H9 (cell line): ENCODE data around the gene C1RL. TPM values are rescaled to one million over a fixed set of nuclear protein-coding genes. Genes with fewer than 3 reads are reported as not detected.

ENCODE experiments used
- DNase-seq: peaks from one replicate; pipeline ENCODE4 v3.0.0-alpha.2; 2017
- H2AFZ ChIP-seq: one replicate; pipeline ENCODE4 v1.6.1; 2013; ENCODE audit warnings: mild to moderate bottlenecking, low read length, control low read depth, moderate library complexity
- H2AK5ac ChIP-seq: 2 replicates; pipeline ENCODE4 v1.6.1; 2013; ENCODE audit warnings: low read length, control low read depth, mixed read lengths; ENCODE audit not compliant: insufficient read length
- H2BK120ac ChIP-seq: one replicate; pipeline ENCODE4 v1.6.1; 2013; ENCODE audit warnings: low read depth, mild to moderate bottlenecking, low read length, control low read depth, inconsistent platforms; ENCODE audit not compliant: poor library complexity, severe bottlenecking
- H2BK12ac ChIP-seq: 2 replicates; pipeline ENCODE4 v1.6.1; 2013; ENCODE audit warnings: low read length, control low read depth, mixed read lengths, low read depth; ENCODE audit not compliant: insufficient read length
- H2BK15ac ChIP-seq: 2 replicates; pipeline ENCODE4 v1.6.1; 2013; ENCODE audit warnings: low read depth, low read length, control low read depth
- H2BK20ac ChIP-seq: one replicate; pipeline ENCODE4 v1.6.1; 2013; ENCODE audit warnings: low read depth, mild to moderate bottlenecking, low read length, control low read depth, inconsistent platforms; ENCODE audit not compliant: poor library complexity, severe bottlenecking
- H2BK5ac ChIP-seq: 2 replicates; pipeline ENCODE4 v1.6.1; 2013; ENCODE audit warnings: low read length, control low read depth, mixed read lengths; ENCODE audit not compliant: insufficient read length
- H3K14ac ChIP-seq: 2 replicates; pipeline ENCODE4 v1.6.1; 2013; ENCODE audit warnings: low read length, control low read depth; ENCODE audit not compliant: insufficient read depth
- H3K18ac ChIP-seq: 2 replicates; pipeline ENCODE4 v1.6.1; 2013; ENCODE audit warnings: low read depth, mild to moderate bottlenecking, mixed read lengths, low read length, control low read depth; ENCODE audit not compliant: insufficient read length
- H3K23ac ChIP-seq: 2 replicates; pipeline ENCODE4 v1.6.1; 2013; ENCODE audit warnings: low read length, control low read depth, mixed read lengths, low read depth; ENCODE audit not compliant: insufficient read length
- H3K23me2 ChIP-seq: 2 replicates; pipeline ENCODE4 v1.6.1; 2013; ENCODE audit warnings: low read depth, mild to moderate bottlenecking, mixed read lengths, low read length, control low read depth; ENCODE audit not compliant: insufficient read length, poor library complexity, severe bottlenecking
- H3K27ac ChIP-seq: 2 replicates; pipeline ENCODE4 v1.5.1; 2013; ENCODE audit warnings: low read length, control low read depth, mixed read lengths, low read depth; ENCODE audit not compliant: insufficient read length
- H3K27me3 ChIP-seq: 2 replicates; pipeline ENCODE4 v1.6.1; 2013; ENCODE audit warnings: low read length, control low read depth, inconsistent platforms; ENCODE audit not compliant: insufficient read depth
- H3K4ac ChIP-seq: 2 replicates; pipeline ENCODE4 v1.6.1; 2013; ENCODE audit warnings: low read depth, mild to moderate bottlenecking, control low read depth, inconsistent platforms, low read length, moderate library complexity
- H3K4me1 ChIP-seq: 2 replicates; pipeline ENCODE4 v1.6.1; 2013; ENCODE audit warnings: low read length, control low read depth, inconsistent platforms; ENCODE audit not compliant: insufficient read depth
- H3K4me2 ChIP-seq: 2 replicates; pipeline ENCODE4 v1.6.1; 2013; ENCODE audit warnings: low read length, control low read depth, mixed read lengths; ENCODE audit not compliant: insufficient read length, insufficient read depth
- H3K56ac ChIP-seq: 2 replicates; pipeline ENCODE4 v1.6.1; 2013; ENCODE audit warnings: low read depth, mild to moderate bottlenecking, mixed read lengths, low read length, control low read depth; ENCODE audit not compliant: insufficient read length
- H3K79me1 ChIP-seq: 2 replicates; pipeline ENCODE4 v1.6.1; 2013; ENCODE audit warnings: low read depth, mild to moderate bottlenecking, moderate library complexity, low read length, control low read depth, inconsistent platforms; ENCODE audit not compliant: insufficient read depth, poor library complexity, severe bottlenecking
- H3K79me2 ChIP-seq: 2 replicates; pipeline ENCODE4 v1.6.1; 2013; ENCODE audit warnings: low read length, control low read depth, inconsistent platforms; ENCODE audit not compliant: insufficient read depth
- H3K9ac ChIP-seq: 2 replicates; pipeline ENCODE4 v1.6.1; 2013; ENCODE audit warnings: low read length, control low read depth, mixed read lengths; ENCODE audit not compliant: insufficient read length; ENCODE audit errors: extremely low read depth
- H3K9me3 ChIP-seq: one replicate; pipeline ENCODE4 v1.6.1; 2013; ENCODE audit warnings: low read depth, low read length, inconsistent platforms; ENCODE audit not compliant: control insufficient read depth
- H3T11ph ChIP-seq: one replicate; pipeline ENCODE4 v1.6.1; 2013; ENCODE audit warnings: mild to moderate bottlenecking, low read length, control low read depth, inconsistent platforms
- H4K20me1 ChIP-seq: one replicate; pipeline ENCODE4 v1.6.1; 2013; ENCODE audit not compliant: control insufficient read depth, insufficient read length, insufficient read depth
- H4K5ac ChIP-seq: 2 replicates; pipeline ENCODE4 v1.6.1; 2013; ENCODE audit warnings: low read depth, mild to moderate bottlenecking, mixed read lengths, low read length, control low read depth; ENCODE audit not compliant: insufficient read length
- H4K8ac ChIP-seq: replicated peaks from 2 replicates; pipeline ENCODE4 v1.6.1; 2013; ENCODE audit warnings: low read length, control low read depth, mixed read lengths, low read depth; ENCODE audit not compliant: insufficient read length
- H4K91ac ChIP-seq: 2 replicates; pipeline ENCODE4 v1.6.1; 2013; ENCODE audit warnings: low read depth, mild to moderate bottlenecking, moderate library complexity, mixed read lengths, low read length, control low read depth; ENCODE audit not compliant: insufficient read length
- H3K27ac Mint-ChIP-seq, 3 experiments: 2 replicates in 2 of 3; 3 replicates in 1 of 3; pipeline ENCODE4 v1.8.0; 2020 to 2021; ENCODE audit warnings: mixed read lengths in 3 of 3, mild to moderate bottlenecking in 1 of 3, moderate library complexity in 1 of 3
- H3K27me3 Mint-ChIP-seq: 2 replicates; pipeline ENCODE4 v1.8.0; 2021; ENCODE audit warnings: low read depth, mild to moderate bottlenecking, moderate library complexity, mixed read lengths
- H3K36me3 Mint-ChIP-seq, 3 experiments: 2 replicates in 2 of 3; 3 replicates in 1 of 3; pipeline ENCODE4 v1.8.0; 2020 to 2021; ENCODE audit warnings: low read depth in 3 of 3, mixed read lengths in 3 of 3; ENCODE audit not compliant: insufficient read depth in 1 of 3
- H3K4me1 Mint-ChIP-seq, 2 experiments: 2 replicates each; pipeline ENCODE4 v1.8.0; 2020; ENCODE audit warnings: mixed read lengths in 2 of 2
- H3K4me3 Mint-ChIP-seq, 2 experiments: 2 replicates in 1 of 2; 3 replicates in 1 of 2; pipeline ENCODE4 v1.8.0; 2020 to 2021; ENCODE audit warnings: mild to moderate bottlenecking in 2 of 2, mixed read lengths in 2 of 2, moderate library complexity in 1 of 2
- H3K9me3 Mint-ChIP-seq, 2 experiments: 2 replicates in 1 of 2; 3 replicates in 1 of 2; pipeline ENCODE4 v1.8.0; 2020; ENCODE audit warnings: mild to moderate bottlenecking in 2 of 2, mixed read lengths in 2 of 2, moderate library complexity in 1 of 2
- CTCF ChIP-seq: fragments of 200-600 bp; sonication (generic); conservative IDR thresholded peaks from 3 replicates; pipeline ENCODE4 v1.8.0; 2021; ENCODE audit warnings: antibody characterized with exemption, mild to moderate bottlenecking
- WGBS: extraction: QIAGEN DNeasy Blood & Tissue Kit; methylation state at CpG from one replicate; pipeline ENCODE4 v1.1.7; 2013; ENCODE audit warnings: missing lambda C conversion rate, low lambda C conversion rate, mixed read lengths; ENCODE audit not compliant: insufficient read length; ENCODE audit errors: extremely low coverage; 5-methylcytosine and 5-hydroxymethylcytosine counted together
- total RNA-seq: library from RNA; stranded (reverse); gene quantifications from 2 replicates; pipeline ENCODE4 v1.2.1, GENCODE V29; 2021

C1RL gene
- total RNA-seq, 1 experiment from 2014 or later, result 15.1 TPM

- Histone ChIP-seq H3K79me1 (no peaks in the 10 kb centered on the region), H3K79me2 (no peaks in the 10 kb centered on the region), H2AK5ac (no peak overlapping the region), H2BK5ac (no peak overlapping the region), H2BK15ac (no peak overlapping the region), H2BK20ac (no peak overlapping the region), H4K91ac (no peak overlapping the region), H4K8ac (no peak overlapping the region), H3K56ac (no peak overlapping the region), H3K4me1 (peaks cover 3% of the 10 kb centered on the region; the same call in 1 of the 2 replicates), H3K9ac (no peak overlapping the region), H3K9me3 (no peaks in the 10 kb centered on the region), H2BK120ac (no peak overlapping the region), H3K27me3 (no peaks in the 10 kb centered on the region; the same call in 1 of the 2 replicates), H3K14ac (no peak overlapping the region), H4K5ac (no peak overlapping the region), H4K20me1 (no peaks in the 10 kb centered on the region), H3K18ac (no peak overlapping the region), H3K4me2 (no peak overlapping the region), H3T11ph (no peak overlapping the region), H3K27ac (no peak overlapping the region), H2AFZ (no peak overlapping the region), H2BK12ac (no peak overlapping the region), H3K4ac (no peak overlapping the region), H3K23me2 (peaks cover 3% of the 10 kb centered on the region), H3K23ac (no peak overlapping the region)
- H3K27me3 Mint-ChIP-seq, result no peaks in the 10 kb centered on the region; the same call in 1 of the 2 replicates
- peaks cover 8 to 16% of the 10 kb centered on the region in 2 experiments for H3K4me1 Mint-ChIP-seq
- peaks cover 14 to 51% (median 33%) of the 10 kb centered on the region in 3 experiments for H3K36me3 Mint-ChIP-seq
- no peak for DNase-seq
- H3K27ac Mint-ChIP-seq, result no peak overlapping the region
- TF ChIP-seq CTCF, result no peak
- H3K4me3 Mint-ChIP-seq, result no peak overlapping the region
- no peaks in the 10 kb centered on the region; a peak in 1 of 5 replicates for H3K9me3 Mint-ChIP-seq
- WGBS, result no CpG with 5 or more reads among the region's 7 CpGs
Observed at GRCh38 chr12:7136071-7136470, 27.1 kb upstream of the C1RL start.
